Measurements from ENCODE around the gene UBE2I.

Gene UBE2I

GRCh38 chr16:1364510-1364909 lies 55.1 kb downstream of the UBE2I start:
- peaks cover 0 to 79% (median 67%) of the 10 kb centered on the region in 5 donors for H3K36me3 ChIP-seq (ENCODE audit: control insufficient read depth in 5 of 5, insufficient read depth in 5 of 5, low read length in 5 of 5)

GRCh38 chr16:1366060-1366711 lies 56.8 kb downstream of the UBE2I start:
- H3K9me3 ChIP-seq (ENCODE audit: control insufficient read depth in 5 of 5, low read length in 5 of 5) = no peaks in the 10 kb centered on the region

More at GRCh38 chr16:1364510-1364909, 55.1 kb downstream of the UBE2I start:
- Histone ChIP-seq H3K27me3 (ENCODE audit: control insufficient read depth in 5 of 5, insufficient read depth in 4 of 5, low read length in 5 of 5) (no peaks in the 10 kb centered on the region), H3K9ac (ENCODE audit: low read length in 5 of 5) (no peak overlapping the region), H3K9me3 (ENCODE audit: control insufficient read depth in 5 of 5, low read length in 5 of 5) (no peaks in the 10 kb centered on the region), H3K4me3 (ENCODE audit: low read depth in 1 of 5, low read length in 5 of 5) (no peak overlapping the region), H3K27ac (ENCODE audit: low read depth, low read length) (no peak overlapping the region), H3K4me1 (ENCODE audit: control insufficient read depth in 5 of 5, insufficient read depth in 5 of 5, low read length in 5 of 5) (no peaks in the 10 kb centered on the region)

GRCh38 chr16:1366712-1367299 lies 57.4 kb downstream of the UBE2I start:
- no peak overlapping the region for H3K9ac ChIP-seq (ENCODE audit: low read length in 5 of 5)
- peaks cover 0 to 7% (median 0%) of the 10 kb centered on the region in 5 donors for H3K4me1 ChIP-seq (ENCODE audit: control insufficient read depth in 5 of 5, insufficient read depth in 5 of 5, low read length in 5 of 5)
- peaks cover 0 to 75% (median 68%) of the 10 kb centered on the region in 5 donors for H3K36me3 ChIP-seq (ENCODE audit: control insufficient read depth in 5 of 5, insufficient read depth in 5 of 5, low read length in 5 of 5)
- no peak overlapping the region for H3K27ac ChIP-seq (ENCODE audit: low read depth, low read length)
- H3K27me3 ChIP-seq (ENCODE audit: control insufficient read depth in 5 of 5, insufficient read depth in 4 of 5, low read length in 5 of 5) = no peaks in the 10 kb centered on the region
- no peaks in the 10 kb centered on the region for H3K9me3 ChIP-seq (ENCODE audit: control insufficient read depth in 5 of 5, low read length in 5 of 5)
- H3K4me3 ChIP-seq (ENCODE audit: low read depth in 1 of 5, low read length in 5 of 5) = no peak overlapping the region

More at GRCh38 chr16:1366060-1366711, 56.8 kb downstream of the UBE2I start:
- peaks cover 0 to 3% (median 0%) of the 10 kb centered on the region in 5 donors for H3K4me1 ChIP-seq (ENCODE audit: control insufficient read depth in 5 of 5, insufficient read depth in 5 of 5, low read length in 5 of 5)
- H3K9ac ChIP-seq (ENCODE audit: low read length in 5 of 5) = no peak overlapping the region
- H3K36me3 ChIP-seq (ENCODE audit: control insufficient read depth in 5 of 5, insufficient read depth in 5 of 5, low read length in 5 of 5) = peaks cover 0 to 74% (median 66%) of the 10 kb centered on the region in 5 donors
- H3K27ac ChIP-seq (ENCODE audit: low read depth, low read length) = no peak overlapping the region
- no peak overlapping the region for H3K4me3 ChIP-seq (ENCODE audit: low read depth in 1 of 5, low read length in 5 of 5)
- no peaks in the 10 kb centered on the region for H3K27me3 ChIP-seq (ENCODE audit: control insufficient read depth in 5 of 5, insufficient read depth in 4 of 5, low read length in 5 of 5)

- no peaks in the 10 kb centered on the region for H3K9me3 ChIP-seq (ENCODE audit: control insufficient read depth in 5 of 5, low read length in 5 of 5)
- H3K36me3 ChIP-seq (ENCODE audit: control insufficient read depth in 5 of 5, insufficient read depth in 5 of 5, low read length in 5 of 5) = peaks cover 0 to 71% (median 59%) of the 10 kb centered on the region in 5 donors
- H3K27ac ChIP-seq (ENCODE audit: low read depth, low read length) = no peak overlapping the region
- H3K27me3 ChIP-seq (ENCODE audit: control insufficient read depth in 5 of 5, insufficient read depth in 4 of 5, low read length in 5 of 5) = no peaks in the 10 kb centered on the region
- H3K4me3 ChIP-seq (ENCODE audit: low read depth in 1 of 5, low read length in 5 of 5) = no peak overlapping the region
- peaks cover 0 to 7% (median 0%) of the 10 kb centered on the region in 5 donors for H3K4me1 ChIP-seq (ENCODE audit: control insufficient read depth in 5 of 5, insufficient read depth in 5 of 5, low read length in 5 of 5)
- H3K9ac ChIP-seq (ENCODE audit: low read length in 5 of 5) = no peak overlapping the region
These were observed 58.2 kb downstream of the UBE2I start for GRCh38 chr16:1367486-1368174.

GRCh38 chr16:1371054-1371978 lies 61.9 kb downstream of the UBE2I start:
- Histone ChIP-seq H3K4me3 (ENCODE audit: low read depth in 1 of 5, low read length in 5 of 5) (no peak overlapping the region), H3K36me3 (ENCODE audit: control insufficient read depth in 5 of 5, insufficient read depth in 5 of 5, low read length in 5 of 5) (peaks cover 0 to 60% (median 47%) of the 10 kb centered on the region in 5 donors), H3K27ac (ENCODE audit: low read depth, low read length) (no peak overlapping the region), H3K27me3 (ENCODE audit: control insufficient read depth in 5 of 5, insufficient read depth in 4 of 5, low read length in 5 of 5) (no peaks in the 10 kb centered on the region), H3K9ac (ENCODE audit: low read length in 5 of 5) (no peak overlapping the region), H3K9me3 (ENCODE audit: control insufficient read depth in 5 of 5, low read length in 5 of 5) (no peaks in the 10 kb centered on the region), H3K4me1 (ENCODE audit: control insufficient read depth in 5 of 5, insufficient read depth in 5 of 5, low read length in 5 of 5) (peaks cover 0 to 7% (median 0%) of the 10 kb centered on the region in 5 donors)

DNA sequence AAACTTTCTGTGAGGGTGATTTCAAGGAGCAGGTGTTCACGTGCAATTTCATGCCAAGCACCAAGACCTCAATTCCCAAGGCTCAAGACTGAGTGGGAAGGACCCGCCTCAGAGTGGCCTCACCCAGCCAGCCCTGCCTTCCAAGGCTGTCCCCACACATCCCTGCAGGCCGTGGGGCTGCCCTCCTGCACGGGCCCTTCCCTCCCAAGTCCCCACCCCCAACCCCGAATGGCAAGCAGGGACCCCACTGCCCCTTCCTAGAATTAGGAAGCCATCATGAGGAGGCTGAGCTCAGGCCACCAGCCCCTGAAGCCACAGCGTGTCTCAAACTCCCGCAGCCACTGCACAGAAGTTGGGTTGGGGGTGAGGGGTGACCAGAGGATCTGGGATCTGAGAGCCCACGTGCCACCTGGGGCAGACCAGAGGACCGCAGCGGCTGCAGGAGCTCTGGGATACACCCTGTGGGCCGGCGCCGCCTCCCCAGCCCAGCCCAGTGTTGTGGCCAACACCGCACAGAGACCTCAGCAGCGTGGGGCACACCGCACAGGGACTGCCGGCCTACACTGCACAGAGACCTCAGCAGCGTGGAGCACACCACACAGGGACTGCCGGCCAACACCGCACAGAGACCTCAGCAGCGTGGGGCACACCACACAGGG lies 63.0 kb downstream of the UBE2I start:
- peaks cover 0 to 55% (median 40%) of the 10 kb centered on the region in 5 donors for H3K36me3 ChIP-seq (ENCODE audit: control insufficient read depth in 5 of 5, insufficient read depth in 5 of 5, low read length in 5 of 5)
- H3K4me1 ChIP-seq (ENCODE audit: control insufficient read depth in 5 of 5, insufficient read depth in 5 of 5, low read length in 5 of 5) = peaks cover 0 to 16% (median 7%) of the 10 kb centered on the region in 5 donors
- H3K9me3 ChIP-seq (ENCODE audit: control insufficient read depth in 5 of 5, low read length in 5 of 5) = no peaks in the 10 kb centered on the region
- H3K27me3 ChIP-seq (ENCODE audit: control insufficient read depth in 5 of 5, insufficient read depth in 4 of 5, low read length in 5 of 5) = no peaks in the 10 kb centered on the region
- H3K4me3 ChIP-seq (ENCODE audit: low read depth in 1 of 5, low read length in 5 of 5) = no peak overlapping the region
- no peak overlapping the region for H3K9ac ChIP-seq (ENCODE audit: low read length in 5 of 5)
- H3K27ac ChIP-seq (ENCODE audit: low read depth, low read length) = no peak overlapping the region

DNA sequence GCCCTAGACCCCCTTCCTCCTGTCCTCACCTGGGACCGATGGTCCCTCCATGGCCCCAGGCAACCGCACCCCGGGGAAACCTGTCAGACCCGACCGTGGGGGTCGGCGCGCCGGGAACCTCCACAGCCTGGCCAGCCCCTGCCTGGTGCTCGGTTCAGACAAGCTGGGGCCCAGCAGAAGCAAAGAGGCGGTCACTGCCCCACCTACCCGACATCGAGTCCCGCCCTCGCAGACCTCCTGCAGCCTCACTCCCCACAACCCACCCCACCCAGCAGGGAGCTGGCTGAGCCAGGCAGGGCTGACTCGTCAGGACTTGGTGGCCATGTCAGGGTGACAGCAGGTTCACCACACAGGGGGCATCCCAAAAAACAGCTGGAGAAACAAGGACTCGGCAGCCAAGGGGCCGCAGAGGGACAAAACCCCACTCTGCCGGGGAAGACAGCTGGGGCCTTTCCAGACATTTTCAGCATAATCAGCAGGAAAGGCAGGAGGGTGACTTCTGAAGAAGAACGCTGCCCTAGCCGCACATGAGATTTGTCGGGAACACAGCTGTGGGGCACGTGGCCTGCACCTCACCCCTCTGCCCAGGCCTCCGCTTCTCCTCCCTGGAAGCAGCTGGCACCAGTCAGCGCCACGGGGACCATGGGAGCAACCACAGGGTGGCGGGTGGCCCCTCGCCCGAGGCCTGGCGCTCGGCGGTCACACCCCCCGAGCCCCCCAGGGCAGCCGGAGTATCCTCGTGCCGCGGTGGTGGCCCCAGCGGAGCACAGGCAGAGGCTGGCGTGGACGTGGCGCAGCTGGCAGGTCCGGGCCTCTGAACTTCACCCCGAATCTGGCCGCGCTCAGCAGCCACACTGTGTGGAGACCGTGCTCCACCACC lies 65.2 kb downstream of the UBE2I start:
- no peaks in the 10 kb centered on the region for H3K27me3 ChIP-seq (ENCODE audit: control insufficient read depth in 5 of 5, insufficient read depth in 4 of 5, low read length in 5 of 5)
- no peak overlapping the region for H3K4me3 ChIP-seq (ENCODE audit: low read depth in 1 of 5, low read length in 5 of 5)
- H3K36me3 ChIP-seq (ENCODE audit: control insufficient read depth in 5 of 5, insufficient read depth in 5 of 5, low read length in 5 of 5) = peaks cover 0 to 49% (median 36%) of the 10 kb centered on the region in 5 donors
- H3K9me3 ChIP-seq (ENCODE audit: control insufficient read depth in 5 of 5, low read length in 5 of 5) = no peaks in the 10 kb centered on the region
- no peak overlapping the region for H3K27ac ChIP-seq (ENCODE audit: low read depth, low read length)
- H3K9ac ChIP-seq (ENCODE audit: low read length in 5 of 5) = no peak overlapping the region
- peaks cover 5 to 36% (median 21%) of the 10 kb centered on the region in 5 donors for H3K4me1 ChIP-seq (ENCODE audit: control insufficient read depth in 5 of 5, insufficient read depth in 5 of 5, low read length in 5 of 5)

DNA sequence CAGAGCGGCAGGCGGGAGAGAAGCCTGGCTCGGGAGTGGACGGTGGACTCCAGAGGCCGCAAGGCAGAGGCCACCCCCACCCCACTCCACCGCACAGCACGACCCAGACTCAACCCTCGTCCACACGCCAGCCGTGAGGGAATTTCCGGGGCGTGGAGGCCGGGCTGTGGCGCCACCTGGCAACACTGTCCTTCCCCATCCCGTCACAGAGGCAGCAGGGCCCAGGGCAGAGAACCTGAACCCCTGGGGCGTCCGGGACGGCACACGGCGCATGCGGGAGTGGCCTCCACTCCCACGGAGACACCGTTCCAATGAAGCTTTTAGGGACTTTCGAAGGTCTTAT lies 65.8 kb downstream of the UBE2I start:
- H3K4me1 ChIP-seq (ENCODE audit: control insufficient read depth in 5 of 5, insufficient read depth in 5 of 5, low read length in 5 of 5) = peaks cover 5 to 42% (median 21%) of the 10 kb centered on the region in 5 donors
- H3K9me3 ChIP-seq (ENCODE audit: control insufficient read depth in 5 of 5, low read length in 5 of 5) = no peaks in the 10 kb centered on the region
- no peak overlapping the region for H3K9ac ChIP-seq (ENCODE audit: low read length in 5 of 5)
- H3K36me3 ChIP-seq (ENCODE audit: control insufficient read depth in 5 of 5, insufficient read depth in 5 of 5, low read length in 5 of 5) = peaks cover 0 to 43% (median 30%) of the 10 kb centered on the region in 5 donors
- no peak overlapping the region for H3K27ac ChIP-seq (ENCODE audit: low read depth, low read length)
- no peak overlapping the region for H3K4me3 ChIP-seq (ENCODE audit: low read depth in 1 of 5, low read length in 5 of 5)
- no peaks in the 10 kb centered on the region for H3K27me3 ChIP-seq (ENCODE audit: control insufficient read depth in 5 of 5, insufficient read depth in 4 of 5, low read length in 5 of 5)
